ENCODE measurements around the gene ZNF503.

ZNF503 gene

GRCh38 chr10:75401569-75402485, at the start of gene ZNF503:
TSS of gene ZNF503 (minus strand) at chr10:75401764. CDS start at chr10:75401419, 345 bp downstream.
- DNase-seq (ENCODE audit: low spot score) = peak; percentile 97

- no peak for DNase-seq (ENCODE audit: low spot score)
These were observed 49.4 kb upstream of the ZNF503 start for GRCh38 chr10:75450644-75451640.

GRCh38 chr10:75450075-75450445, 48.5 kb upstream of the ZNF503 start:
- no peak for DNase-seq (ENCODE audit: low spot score)

- DNase-seq (ENCODE audit: low spot score) = no peak
These were observed 48.0 kb upstream of the ZNF503 start for GRCh38 chr10:75449382-75450074.

GRCh38 chr10:75448166-75448565, 46.6 kb upstream of the ZNF503 start:
- no peak for DNase-seq (ENCODE audit: low spot score)

- no peak for DNase-seq (ENCODE audit: low spot score)
These were observed 44.9 kb upstream of the ZNF503 start for GRCh38 chr10:75446508-75446907.

- DNase-seq (ENCODE audit: low spot score) = peak; percentile 33
These were observed 43.3 kb upstream of the ZNF503 start for GRCh38 chr10:75444781-75445386.

- no peak for DNase-seq (ENCODE audit: low spot score)
These were observed 41.8 kb upstream of the ZNF503 start for GRCh38 chr10:75443362-75443761.

GRCh38 chr10:75441682-75442081, 40.1 kb upstream of the ZNF503 start:
- no peak for DNase-seq (ENCODE audit: low spot score)

- no peak for DNase-seq (ENCODE audit: low spot score)
These were observed 39.6 kb upstream of the ZNF503 start for GRCh38 chr10:75441196-75441595.

GRCh38 chr10:75440271-75440793, 38.8 kb upstream of the ZNF503 start:
- no peak for DNase-seq (ENCODE audit: low spot score)

GRCh38 chr10:75439811-75440210, 38.2 kb upstream of the ZNF503 start:
- DNase-seq (ENCODE audit: low spot score) = no peak

GRCh38 chr10:75438275-75438674, 36.7 kb upstream of the ZNF503 start:
- no peak for DNase-seq (ENCODE audit: low spot score)

- DNase-seq (ENCODE audit: low spot score) = no peak
These were observed 36.1 kb upstream of the ZNF503 start for GRCh38 chr10:75437693-75438092.

GRCh38 chr10:75436896-75437295, 35.3 kb upstream of the ZNF503 start:
- DNase-seq (ENCODE audit: low spot score) = no peak

- DNase-seq (ENCODE audit: low spot score) = no peak
These were observed 33.7 kb upstream of the ZNF503 start for GRCh38 chr10:75435291-75435690.

GRCh38 chr10:75434291-75434690, 32.7 kb upstream of the ZNF503 start:
- DNase-seq (ENCODE audit: low spot score) = no peak

- DNase-seq (ENCODE audit: low spot score) = no peak
These were observed 31.7 kb upstream of the ZNF503 start for GRCh38 chr10:75433216-75433615.

GRCh38 chr10:75432763-75433162, 31.2 kb upstream of the ZNF503 start:
- no peak for DNase-seq (ENCODE audit: low spot score)

GRCh38 chr10:75432176-75432575, 30.6 kb upstream of the ZNF503 start:
- DNase-seq (ENCODE audit: low spot score) = peak; percentile 17

Measured in kidney tubule cell (primary cell).